CD14-positive monocyte (primary cell): ENCODE results near the gene STK36. TPM values are rescaled to one million over a fixed set of nuclear protein-coding genes. Genes with fewer than 3 reads are reported as not detected.

ENCODE experiments used
- DNase-seq, 3 donors: peaks; one replicate each; pipeline ENCODE4 v3.0.0-alpha.2; 2011 to 2022
- H2AFZ ChIP-seq: 2 replicates; pipeline ENCODE4 v1.6.0; 2012; ENCODE audit warnings: mild to moderate bottlenecking, low read depth, low read length, inconsistent platforms; ENCODE audit not compliant: insufficient read depth, poor library complexity, severe bottlenecking
- H3K27ac ChIP-seq, 2 donors: 1 replicate in 1 of 2; 2 replicates in 1 of 2; pipeline ENCODE4 v1.5.1; 2012 to 2013; ENCODE audit warnings: low read length in 2 of 2, control low read depth in 1 of 2, inconsistent platforms in 1 of 2, low read depth in 1 of 2, mild to moderate bottlenecking in 1 of 2
- H3K27me3 ChIP-seq, 2 donors: one replicate each; pipeline versions ENCODE4 v1.6.0 to v1.6.1; 2011 to 2013; ENCODE audit warnings: low read length in 2 of 2; ENCODE audit not compliant: control insufficient read depth in 2 of 2, insufficient read depth in 2 of 2
- H3K36me3 ChIP-seq, 2 donors: replicated peaks in 1 of 2; 1 replicate in 1 of 2; 2 replicates in 1 of 2; pipeline versions ENCODE4 v1.5.1 to v1.6.1; 2012 to 2013; ENCODE audit warnings: low read length in 2 of 2, control low read depth in 1 of 2, inconsistent platforms in 1 of 2, mild to moderate bottlenecking in 1 of 2; ENCODE audit not compliant: insufficient read depth in 2 of 2, control insufficient read depth in 1 of 2
- H3K4me1 ChIP-seq, 2 donors: 1 replicate in 1 of 2; 2 replicates in 1 of 2; pipeline versions ENCODE4 v1.5.1 to v1.6.1; 2012 to 2013; ENCODE audit warnings: low read length in 2 of 2, control low read depth in 1 of 2, inconsistent platforms in 1 of 2, mild to moderate bottlenecking in 1 of 2, moderate library complexity in 1 of 2; ENCODE audit not compliant: insufficient read depth in 2 of 2, control insufficient read depth in 1 of 2
- H3K4me2 ChIP-seq: replicated peaks from 2 replicates; pipeline ENCODE3; 2012; ENCODE audit warnings: low read length, moderate library complexity, mild to moderate bottlenecking; ENCODE audit not compliant: poor library complexity, severe bottlenecking; ENCODE audit errors: extremely low read depth
- H3K4me3 ChIP-seq, 3 experiments: fragments of 200-600 bp in 1 of 3; sonication (generic) in 1 of 3; replicated peaks in 1 of 3; 1 replicate in 2 of 3; 2 replicates in 1 of 3; pipeline ENCODE4 v1.5.1; 2011 to 2013; ENCODE audit warnings: low read length in 3 of 3, mild to moderate bottlenecking in 3 of 3, control low read depth in 2 of 3, low read depth in 2 of 3, inconsistent platforms in 1 of 3, moderate library complexity in 1 of 3
- H3K79me2 ChIP-seq: 2 replicates; pipeline ENCODE4 v1.6.0; 2012; ENCODE audit warnings: mild to moderate bottlenecking, control low read depth, inconsistent platforms, low read length, moderate library complexity; ENCODE audit not compliant: insufficient read depth
- H3K9ac ChIP-seq: 2 replicates; pipeline ENCODE4 v1.6.0; 2017; ENCODE audit warnings: low read length, mild to moderate bottlenecking; ENCODE audit not compliant: insufficient read depth, poor library complexity, severe bottlenecking
- H3K9me3 ChIP-seq, 2 donors: replicated peaks in 1 of 2; 1 replicate in 1 of 2; 2 replicates in 1 of 2; pipeline versions ENCODE4 v1.5.1 to v1.6.1; 2012 to 2013; ENCODE audit warnings: low read length in 2 of 2, control low read depth in 1 of 2; ENCODE audit not compliant: control insufficient read depth in 1 of 2, insufficient read depth in 1 of 2
- H4K20me1 ChIP-seq: 2 replicates; pipeline ENCODE4 v1.6.0; 2012; ENCODE audit warnings: mild to moderate bottlenecking, low read length, control low read depth, moderate library complexity; ENCODE audit not compliant: insufficient read depth
- H3K27ac Mint-ChIP-seq, 7 donors: one replicate each; pipeline ENCODE4 v1.8.0; 2020; ENCODE audit warnings: mild to moderate bottlenecking in 7 of 7, mixed read lengths in 7 of 7, moderate library complexity in 6 of 7, inconsistent platforms in 2 of 7
- H3K27me3 Mint-ChIP-seq, 3 donors: one replicate each; pipeline ENCODE4 v1.8.0; 2021 to 2022; ENCODE audit warnings: low read depth in 3 of 3, mild to moderate bottlenecking in 3 of 3, mixed read lengths in 3 of 3, moderate library complexity in 3 of 3, inconsistent platforms in 1 of 3
- H3K36me3 Mint-ChIP-seq, 2 donors: one replicate each; pipeline ENCODE4 v1.8.0; 2020; ENCODE audit warnings: mixed read lengths in 2 of 2, inconsistent platforms in 1 of 2, mild to moderate bottlenecking in 1 of 2
- H3K4me1 Mint-ChIP-seq: one replicate; pipeline ENCODE4 v1.8.0; 2020; ENCODE audit warnings: mild to moderate bottlenecking, mixed read lengths
- H3K4me3 Mint-ChIP-seq, 2 donors: one replicate each; pipeline ENCODE4 v1.8.0; 2020; ENCODE audit warnings: mild to moderate bottlenecking in 2 of 2, mixed read lengths in 2 of 2, moderate library complexity in 1 of 2
- H3K9me3 Mint-ChIP-seq, 7 donors: one replicate each; pipeline ENCODE4 v1.8.0; 2020 to 2022; ENCODE audit warnings: mixed read lengths in 7 of 7, mild to moderate bottlenecking in 6 of 7, moderate library complexity in 6 of 7, inconsistent platforms in 2 of 7
- CTCF ChIP-seq: fragments of 200-600 bp; IDR thresholded peaks from one replicate; pipeline ENCODE4 v1.8.0; 2022; ENCODE audit warnings: antibody characterized with exemption, mild to moderate bottlenecking
- WGBS: methylation state at CpG from one replicate; pipeline ENCODE4 v1.1.5; 2013; ENCODE audit warnings: missing lambda C conversion rate; ENCODE audit not compliant: insufficient coverage; 5-methylcytosine and 5-hydroxymethylcytosine counted together
- intact Hi-C, 2 donors: fragments of 100-400 bp; cut with micrococcal nuclease; formaldehyde crosslinking; loops; one replicate each; pipeline versions ENCODE4 v1.15.0 to v1.15.1; 2023
- polyA plus RNA-seq, 3 donors: library from polyadenylated mRNA; depleted of rRNA in 1 of 3; unstranded in 2 of 3; stranded (reverse) in 1 of 3; fragments of 300-500 nt in 2 of 3; fragments of >200 nt in 1 of 3; fragmentation: Illumina TruSeq in 2 of 3; gene quantifications; 1 replicate in 2 of 3; 2 replicates in 1 of 3; pipeline ENCODE4 v1.2.3, GENCODE V29; 2012 to 2021

The STK36 gene
- polyA plus RNA-seq, 3 donors = 1.3 to 36.2 (median 3.3) TPM

- Histone ChIP-seq H3K9me3 (no peaks in the 10 kb centered on the region), H3K79me2 (no peaks in the 10 kb centered on the region), H4K20me1 (no peaks in the 10 kb centered on the region), H3K9ac (no peak overlapping the region), H2AFZ (no peak overlapping the region), H3K36me3 (peaks cover 67 to 75% of the 10 kb centered on the region in 2 donors), H3K27me3 (no peaks in the 10 kb centered on the region), H3K4me2 (no peak overlapping the region), H3K4me1 (peaks cover 0 to 4% of the 10 kb centered on the region in 2 donors), H3K27ac (no peak overlapping the region), H3K4me3 (no peak overlapping the region)
- Mint-ChIP-seq H3K27me3 (peaks cover 0 to 1% (median 0%) of the 10 kb centered on the region in 3 donors), H3K36me3 (peaks cover 69 to 75% of the 10 kb centered on the region in 2 donors), H3K27ac (no peak overlapping the region), H3K4me1 (peaks cover 5% of the 10 kb centered on the region), H3K9me3 (no peaks in the 10 kb centered on the region), H3K4me3 (no peak overlapping the region)
- intact Hi-C loops = no loop called here
- no peak for TF ChIP-seq CTCF
- DNase-seq = no peak
- 96% methylated on average over 5 of the region's 5 CpGs for WGBS
These were observed 36.2 kb upstream of the STK36 start for GRCh38 chr2:218635719-218636118.

GRCh38 chr2:218638372-218638771 lies 33.5 kb upstream of the STK36 start:
- no peak overlapping the region for H3K4me3 Mint-ChIP-seq
- Histone ChIP-seq H4K20me1 (no peaks in the 10 kb centered on the region), H2AFZ (no peak overlapping the region), H3K4me2 (no peak overlapping the region), H3K4me3 (no peak overlapping the region), H3K36me3 (peaks cover 87 to 97% of the 10 kb centered on the region in 2 donors), H3K79me2 (no peaks in the 10 kb centered on the region), H3K4me1 (peaks cover 0 to 4% of the 10 kb centered on the region in 2 donors), H3K27ac (no peak overlapping the region), H3K9ac (no peak overlapping the region), H3K9me3 (no peaks in the 10 kb centered on the region), H3K27me3 (no peaks in the 10 kb centered on the region)
- H3K36me3 Mint-ChIP-seq = peaks cover 88 to 99% of the 10 kb centered on the region in 2 donors
- no peak overlapping the region for H3K27ac Mint-ChIP-seq
- 99% methylated on average over 18 of the region's 18 CpGs for WGBS
- TF ChIP-seq CTCF = no peak
- DNase-seq = no peak
- H3K4me1 Mint-ChIP-seq = peaks cover 5% of the 10 kb centered on the region
- no peaks in the 10 kb centered on the region for H3K9me3 Mint-ChIP-seq
- H3K27me3 Mint-ChIP-seq = no peaks in the 10 kb centered on the region
- intact Hi-C loops = no loop called here
